IMR-90 (cell line): ENCODE data around the gene SLC2A10.
"Not testable (repeated sequence)": the region's sequence is repeated elsewhere in the genome, so short reads cannot be mapped to it uniquely, and the experiment has no call there.

Source experiments
- CTCF ChIP-seq: conservative IDR thresholded peaks from 2 replicates; pipeline ENCODE4 v1.5.1; 2012; ENCODE audit warnings: mild to moderate bottlenecking, low read depth, low read length, improper control_type of control experiment
- RAD21 ChIP-seq: IDR thresholded peaks from 2 replicates; pipeline ENCODE4 v1.6.1; 2012; ENCODE audit warnings: low read length, improper control_type of control experiment

GRCh38 chr20:46676649-46677316 is 32.7 kb upstream of the SLC2A10 start:
- TF ChIP-seq CTCF, RAD21: not testable (repeated sequence)
